ENCODE measurements around the gene SIRPG.

The SIRPG gene

DNA sequence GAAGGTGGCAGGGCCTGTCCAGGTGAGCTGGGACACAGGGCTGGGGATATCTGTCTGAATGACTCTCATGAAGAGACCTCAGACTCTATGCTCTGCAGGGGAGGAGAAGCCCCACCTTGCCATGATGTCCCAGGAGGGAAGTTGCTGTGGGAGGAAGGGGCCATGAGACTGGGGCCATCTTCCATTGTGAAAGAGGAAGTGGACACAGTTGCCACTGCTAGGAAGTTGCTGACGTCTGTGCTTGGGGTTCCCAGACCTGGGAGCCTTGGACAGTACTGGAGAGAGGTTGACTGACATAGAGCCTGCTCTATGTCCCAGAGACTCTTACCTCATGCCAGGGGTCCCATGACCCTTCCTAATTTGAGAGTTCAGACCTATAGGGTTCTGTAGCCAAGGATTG lies 62.2 kb downstream of the SIRPG start:
- DNase-seq (ENCODE audit: low spot score) = no peak

DNA sequence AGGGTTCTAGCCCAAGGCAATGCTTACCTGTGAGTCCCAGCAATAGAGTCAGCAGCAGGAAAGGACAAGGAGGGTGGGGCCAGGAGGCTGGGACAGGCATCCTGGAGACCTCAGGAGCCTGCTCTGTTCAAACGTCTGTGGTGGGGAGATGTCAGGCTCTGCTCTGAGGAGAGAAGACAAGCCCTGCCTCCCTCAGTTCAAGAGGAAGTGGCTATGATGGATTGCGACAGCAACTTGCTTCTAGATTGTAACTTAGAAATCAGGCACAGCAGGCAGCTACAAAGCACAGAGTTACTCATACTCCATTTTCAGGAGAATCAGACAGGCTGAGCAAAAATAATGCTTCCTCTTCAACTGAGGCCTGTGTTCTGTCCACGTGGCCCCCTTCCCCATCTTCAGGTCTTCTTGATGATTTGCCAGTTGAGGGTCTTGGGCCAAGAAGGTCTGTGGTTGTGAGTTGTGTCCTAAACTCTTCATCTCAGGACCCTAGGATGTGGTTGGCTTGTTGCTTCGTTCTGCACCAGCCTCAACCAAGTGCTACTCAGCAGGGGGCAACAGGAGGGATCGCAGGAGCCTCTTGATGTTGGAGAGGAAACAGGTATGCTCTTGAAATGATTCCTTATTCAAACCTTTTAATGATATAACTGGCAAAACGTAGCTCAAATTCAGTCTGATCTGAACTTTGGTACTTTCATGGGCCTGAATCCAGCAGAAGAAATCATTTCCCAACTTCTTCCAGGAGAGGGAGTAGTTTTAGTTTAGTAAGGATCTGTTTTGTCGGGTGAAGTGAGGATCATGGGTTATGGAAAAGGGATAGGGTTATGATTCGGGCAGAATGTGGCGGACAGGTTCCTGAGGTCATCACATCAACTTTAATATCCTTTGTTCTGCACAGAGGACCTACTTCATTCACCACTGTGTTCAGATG lies 68.8 kb downstream of the SIRPG start:
- no peak for DNase-seq (ENCODE audit: low spot score)

DNA sequence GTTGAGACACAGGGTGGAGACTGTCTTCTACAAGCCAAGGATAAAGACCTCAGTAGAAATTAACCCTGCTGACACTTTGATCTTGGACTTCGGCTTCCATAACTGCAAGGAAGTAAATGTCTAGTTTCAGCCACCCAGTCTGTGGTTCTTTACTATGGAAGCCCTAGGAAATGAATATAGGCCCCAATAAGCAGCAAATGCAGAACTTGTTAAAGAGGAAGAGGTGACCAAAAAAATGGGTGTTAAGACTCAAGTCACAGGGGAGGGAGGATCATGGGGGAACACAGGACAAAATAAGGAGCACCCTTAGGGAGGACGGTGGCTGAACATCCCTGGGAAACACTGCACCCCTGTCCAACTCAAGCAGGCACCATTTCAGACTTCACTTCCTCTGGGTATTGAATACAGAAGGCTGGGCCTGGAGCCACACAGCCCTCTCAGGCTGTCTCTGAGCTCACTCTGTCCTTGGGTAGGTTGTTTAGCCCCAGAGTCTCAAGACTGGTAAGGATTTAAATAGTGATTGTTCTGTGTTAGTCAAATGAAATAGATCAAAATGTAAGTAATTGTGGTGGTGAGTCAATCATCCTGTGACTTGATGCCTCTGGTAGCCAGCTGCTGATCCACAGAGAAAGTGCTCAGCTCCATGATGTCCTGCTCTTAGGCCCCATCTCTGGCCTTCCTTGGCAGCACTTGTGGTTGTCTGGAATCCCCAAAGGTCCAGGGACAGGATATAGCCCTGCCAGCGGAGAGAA lies 69.6 kb downstream of the SIRPG start:
- no peak for DNase-seq (ENCODE audit: low spot score)

DNA sequence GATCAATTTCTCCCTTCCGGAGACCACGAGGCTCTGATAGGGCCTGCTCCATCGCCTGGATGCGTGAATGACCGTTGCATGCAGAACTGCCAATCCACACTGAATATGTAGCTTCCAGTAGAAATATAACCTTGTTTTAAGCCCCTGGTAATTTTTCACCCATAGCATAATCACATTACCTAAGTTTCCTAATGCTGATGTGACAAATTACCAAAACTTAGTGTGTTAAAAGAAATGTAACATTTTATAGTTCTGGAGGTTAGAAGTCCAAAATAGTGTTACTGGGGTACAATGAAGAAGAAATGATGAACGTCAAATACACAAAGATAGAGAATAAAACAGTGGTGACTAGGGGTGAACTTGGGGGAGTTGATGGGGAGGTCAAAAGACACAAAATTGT lies 78.1 kb downstream of the SIRPG start:
- no peak for DNase-seq (ENCODE audit: low spot score)

All from hematopoietic multipotent progenitor cell treated with erythropoietin and hydrocortisone succinate and interleukin-3 and kit ligand, for 17 days (in vitro differentiated cells).